Measurements from ENCODE around the gene ZSWIM6.

GRCh38 chr5:61412361-61412760 lies 80.3 kb downstream of the ZSWIM6 start:
- TF ChIP-seq CTCF (IDR thresholded peaks at IDR 0.05; ENCODE audit: low read length) (no peak), EZH2 (IDR thresholded peaks at IDR 0.05; ENCODE audit: borderline replicate concordance, low read length) (no peak)
